Kidney capillary endothelial cell (primary cell): ENCODE data around the gene MIR17HG.

ENCODE experiments used
- DNase-seq: peaks from one replicate; pipeline ENCODE4 v3.0.0-alpha.2; 2018; ENCODE audit warnings: low spot score

Gene MIR17HG

DNA sequence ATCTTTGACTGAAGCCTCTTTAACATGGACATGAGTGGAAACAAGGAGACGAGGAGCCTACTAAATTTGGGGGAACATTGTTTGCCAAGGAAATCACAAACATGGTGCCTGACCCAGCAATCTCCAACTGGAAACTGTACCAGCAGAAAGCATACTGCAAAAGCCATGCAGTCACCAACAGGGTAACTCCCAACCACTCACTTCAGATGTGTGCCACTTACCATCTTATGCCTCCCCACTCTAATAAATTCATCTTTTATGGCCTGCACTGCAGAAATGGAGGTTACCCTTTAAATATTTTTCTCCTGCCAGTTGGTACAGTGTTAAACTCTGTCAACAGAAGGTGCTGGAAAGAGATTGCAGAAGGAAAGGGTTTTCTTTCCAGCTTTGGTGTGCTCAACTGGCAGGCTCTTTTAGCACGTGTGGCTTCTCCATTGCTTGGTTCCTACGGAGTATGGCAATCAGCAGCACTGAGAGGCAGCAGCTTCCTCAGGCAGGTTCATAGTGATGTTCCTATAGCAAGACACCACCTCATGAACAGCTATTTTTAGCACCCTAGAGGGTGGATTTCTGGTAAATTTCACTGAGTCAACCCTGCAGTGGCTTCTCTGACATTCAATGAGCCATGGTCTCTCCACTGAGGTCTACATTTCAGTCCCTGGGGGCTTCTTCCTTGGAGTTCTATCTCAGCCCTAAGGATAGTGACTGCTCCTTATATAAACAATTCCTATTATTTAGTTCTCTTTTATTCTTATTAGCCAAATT is 21.4 kb downstream of the MIR17HG start:
- DNase-seq = no peak

DNA sequence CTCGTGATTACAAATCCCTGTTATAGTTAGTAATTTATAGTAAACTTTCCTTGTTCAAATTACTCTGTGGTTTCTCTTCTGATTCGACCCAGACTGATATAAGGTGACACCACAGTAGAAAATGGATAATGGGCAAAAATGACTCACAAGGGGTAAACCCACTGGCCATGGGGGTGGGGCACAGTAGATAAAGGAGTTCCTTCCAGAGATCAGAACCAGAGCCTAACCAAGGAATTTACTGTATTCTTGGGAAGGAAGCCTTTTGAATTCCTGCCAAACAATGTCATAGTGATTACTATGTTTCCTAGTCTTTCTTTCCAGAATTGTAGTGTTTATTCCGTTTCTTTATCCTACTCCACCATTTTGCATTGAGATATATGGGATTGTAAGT is 21.9 kb downstream of the MIR17HG start:
- no peak for DNase-seq

DNA sequence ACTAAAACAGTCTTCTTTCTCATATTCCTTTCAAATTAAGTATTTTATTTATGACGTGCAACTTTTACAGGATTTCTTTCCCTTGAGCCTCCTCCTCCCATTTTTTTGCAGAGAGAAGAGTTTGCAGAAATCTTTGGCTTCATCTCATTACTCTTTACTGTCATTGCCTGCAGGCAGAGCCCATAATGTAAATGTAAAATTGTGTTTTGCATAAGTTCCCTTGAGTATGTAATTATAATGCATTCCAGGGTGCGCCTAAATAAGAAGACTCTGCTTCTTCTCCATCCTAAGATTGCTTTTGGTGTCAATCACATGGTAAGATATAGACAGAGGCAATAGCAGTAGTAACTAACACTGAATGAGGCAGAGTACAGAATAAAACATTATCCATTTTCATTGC is 23.0 kb downstream of the MIR17HG start:
- DNase-seq = no peak

DNA sequence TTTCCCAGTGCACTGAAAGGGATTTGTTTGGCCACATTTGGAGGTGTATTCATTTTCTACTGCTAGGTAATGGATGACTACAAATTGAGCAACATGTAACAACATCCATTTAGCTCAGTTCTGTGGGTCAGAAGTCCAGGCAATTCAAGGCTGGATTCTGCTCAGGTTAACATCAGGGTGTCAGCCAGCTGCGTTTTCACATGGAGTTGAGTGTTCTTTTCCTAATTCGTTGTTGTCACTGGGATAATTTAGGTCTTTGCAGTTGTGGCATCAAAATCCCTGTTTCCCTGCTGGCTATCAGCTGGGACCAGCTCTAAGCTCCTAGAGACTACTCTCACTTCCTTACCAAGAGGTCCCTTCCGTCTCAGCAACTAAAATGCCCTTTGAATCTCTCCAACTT is 25.4 kb downstream of the MIR17HG start:
- no peak for DNase-seq

DNA sequence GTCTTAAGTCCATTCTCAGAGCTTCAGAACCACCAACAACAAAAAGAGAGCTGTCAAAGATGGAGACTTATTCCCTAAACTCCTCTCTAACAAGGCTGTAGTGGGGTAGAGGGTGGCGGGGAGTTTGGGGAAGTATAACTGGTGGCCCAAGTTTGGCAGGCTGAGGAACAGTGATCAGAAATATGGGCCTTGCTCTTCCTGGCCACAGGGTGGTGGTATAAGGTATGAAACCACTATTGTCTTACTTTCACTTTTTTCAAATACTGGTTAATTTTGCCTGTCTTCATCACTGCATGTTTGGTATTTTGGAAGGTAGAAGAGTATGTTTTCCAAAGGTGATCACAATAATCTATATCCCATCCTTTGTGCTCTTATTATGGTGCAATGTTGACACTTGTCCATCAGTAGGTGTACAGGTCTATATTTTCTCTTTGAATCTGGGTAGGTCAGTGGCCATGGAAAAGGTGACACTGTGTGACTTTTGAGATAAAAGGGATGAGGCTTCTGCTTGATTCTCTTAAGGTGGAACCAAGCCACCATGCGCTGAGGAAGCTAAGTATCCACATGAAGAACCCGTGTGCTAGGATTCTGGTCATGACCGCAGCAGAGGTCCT is 27.7 kb downstream of the MIR17HG start:
- no peak for DNase-seq

DNA sequence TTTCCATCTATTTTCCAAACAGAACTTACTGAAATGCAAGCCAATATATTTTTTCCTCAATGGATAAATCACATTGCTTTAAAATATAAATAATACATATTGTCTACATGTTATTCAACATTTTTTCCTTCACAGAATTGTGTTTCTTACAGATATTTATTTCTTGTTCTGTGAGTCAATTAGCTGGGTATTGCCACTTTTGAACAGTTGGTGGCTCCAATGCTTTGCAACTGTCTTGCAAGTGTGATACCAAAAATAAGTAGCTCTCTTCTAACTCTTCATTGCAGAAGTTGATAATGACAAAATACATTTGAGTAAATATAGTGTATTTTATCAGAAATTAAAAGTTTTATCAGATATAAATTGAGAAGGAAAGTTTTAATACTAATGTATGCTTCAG is 33.9 kb downstream of the MIR17HG start:
- DNase-seq = no peak

DNA sequence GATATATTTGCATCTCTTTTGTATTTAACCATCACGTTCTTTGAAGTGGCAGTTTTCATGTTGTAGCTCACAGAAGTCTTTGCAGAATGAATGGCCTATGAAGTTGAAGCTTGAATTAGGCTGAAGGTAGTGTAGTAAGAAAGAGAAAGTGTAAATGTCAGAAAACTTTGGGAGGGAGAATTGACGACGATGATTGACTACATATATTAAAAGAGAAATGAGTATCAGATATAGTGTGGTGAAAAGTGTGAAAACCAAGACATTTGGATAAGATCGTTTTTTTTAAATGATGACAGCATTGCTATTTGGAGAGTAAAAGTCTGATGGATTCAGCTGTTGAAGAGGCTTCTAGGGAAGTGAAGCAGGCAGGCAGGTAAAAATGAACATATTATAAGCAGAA is 36.3 kb downstream of the MIR17HG start:
- DNase-seq = no peak

DNA sequence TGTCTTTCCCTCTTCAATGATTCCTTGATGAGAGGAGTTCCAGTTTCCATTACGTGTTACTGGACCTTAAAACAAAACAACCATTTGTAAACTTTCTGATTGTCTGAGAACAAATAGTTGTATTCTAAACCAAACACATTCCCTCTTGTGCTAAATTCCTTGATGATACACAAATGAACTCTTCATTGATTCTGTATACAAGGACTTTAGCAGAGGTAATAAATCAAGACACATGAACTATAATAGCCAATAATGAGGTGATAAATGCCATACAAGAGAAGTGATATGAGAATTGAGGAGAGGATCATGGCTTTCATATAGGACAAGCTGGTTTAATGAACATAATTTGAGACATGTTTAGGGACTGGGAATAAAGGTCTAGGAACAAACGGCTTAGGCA is 37.4 kb downstream of the MIR17HG start:
- no peak for DNase-seq

DNA sequence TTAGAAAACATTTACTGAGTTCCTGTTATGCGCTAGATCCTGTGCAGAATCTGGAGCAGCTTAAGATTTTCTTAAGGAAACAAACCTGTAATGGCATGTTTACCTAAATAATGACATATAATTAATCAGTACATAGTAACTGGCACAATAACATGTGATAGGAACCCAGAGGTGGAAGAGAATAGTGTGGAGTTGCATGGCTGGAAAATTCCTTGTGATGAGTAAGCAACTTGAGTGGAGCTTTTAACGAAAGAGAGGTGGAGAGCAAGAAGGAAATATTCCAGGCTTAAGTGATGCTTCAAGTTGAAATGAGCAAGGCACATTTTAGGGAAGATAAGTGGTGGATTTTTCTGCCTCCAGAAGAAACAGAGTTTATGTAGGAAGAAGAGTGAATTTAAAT is 41.7 kb downstream of the MIR17HG start:
- no peak for DNase-seq

DNA sequence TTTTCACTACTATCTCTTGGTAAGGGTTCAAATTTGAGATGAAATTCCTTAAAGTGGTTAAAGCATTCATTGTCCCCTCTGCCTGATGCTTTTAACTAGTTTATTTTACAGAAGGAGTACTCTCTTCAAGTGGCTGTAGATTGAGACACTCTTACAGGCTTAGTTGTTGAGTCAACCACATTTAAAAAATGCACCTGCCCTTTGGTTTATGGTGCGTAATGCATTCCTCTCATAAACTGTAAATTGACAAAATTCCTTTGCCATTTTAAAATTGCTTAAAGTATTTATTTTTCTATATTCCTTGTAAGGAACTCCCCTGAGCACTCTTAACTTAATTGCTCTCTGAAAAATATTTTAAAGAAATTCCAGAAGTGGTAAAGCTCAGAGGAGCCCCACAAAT is 50.1 kb downstream of the MIR17HG start:
- DNase-seq = no peak

DNA sequence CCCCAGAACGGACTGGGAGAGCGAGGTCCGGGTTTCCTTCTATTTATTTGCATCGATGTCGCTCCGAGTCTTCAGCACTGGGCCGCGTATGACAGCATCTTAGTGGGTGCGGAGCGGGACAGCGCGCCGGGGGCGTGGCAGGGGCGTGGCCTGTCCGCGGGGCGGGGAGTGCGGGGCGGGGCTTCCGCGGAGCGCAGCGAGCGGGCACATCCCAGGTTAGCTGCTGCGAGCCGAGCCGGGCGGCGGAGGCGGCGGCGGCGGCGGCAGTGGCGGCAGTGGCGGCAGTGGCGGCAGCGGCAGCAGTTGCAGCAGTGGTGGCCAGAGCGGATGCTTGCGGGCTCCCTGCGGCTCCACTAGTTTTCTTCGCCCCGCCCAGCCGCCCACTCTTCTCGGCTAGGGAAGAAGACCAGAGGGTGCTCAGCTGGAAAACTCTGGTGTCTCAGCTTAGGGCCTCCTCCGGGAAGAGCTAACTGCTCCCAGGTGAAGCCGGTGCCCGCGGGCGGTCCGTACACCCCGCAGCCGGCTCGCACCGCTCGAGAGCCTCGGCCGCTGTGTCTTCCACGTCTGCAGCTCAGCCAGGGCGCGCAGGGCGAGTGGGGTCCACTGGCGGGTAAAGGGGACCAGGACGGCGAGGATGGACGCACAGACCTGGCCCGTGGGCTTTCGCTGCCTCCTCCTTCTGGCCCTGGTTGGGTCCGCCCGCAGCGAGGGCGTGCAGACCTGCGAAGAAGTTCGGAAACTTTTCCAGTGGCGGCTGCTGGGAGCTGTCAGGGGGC is 51.1 kb downstream of the MIR17HG start, which contains the start of gene GPC5:
Gene GPC5 (plus strand): TSS at position 209 of the 776 bp plus-strand sequence.
- DNase-seq = peak; percentile 58

DNA sequence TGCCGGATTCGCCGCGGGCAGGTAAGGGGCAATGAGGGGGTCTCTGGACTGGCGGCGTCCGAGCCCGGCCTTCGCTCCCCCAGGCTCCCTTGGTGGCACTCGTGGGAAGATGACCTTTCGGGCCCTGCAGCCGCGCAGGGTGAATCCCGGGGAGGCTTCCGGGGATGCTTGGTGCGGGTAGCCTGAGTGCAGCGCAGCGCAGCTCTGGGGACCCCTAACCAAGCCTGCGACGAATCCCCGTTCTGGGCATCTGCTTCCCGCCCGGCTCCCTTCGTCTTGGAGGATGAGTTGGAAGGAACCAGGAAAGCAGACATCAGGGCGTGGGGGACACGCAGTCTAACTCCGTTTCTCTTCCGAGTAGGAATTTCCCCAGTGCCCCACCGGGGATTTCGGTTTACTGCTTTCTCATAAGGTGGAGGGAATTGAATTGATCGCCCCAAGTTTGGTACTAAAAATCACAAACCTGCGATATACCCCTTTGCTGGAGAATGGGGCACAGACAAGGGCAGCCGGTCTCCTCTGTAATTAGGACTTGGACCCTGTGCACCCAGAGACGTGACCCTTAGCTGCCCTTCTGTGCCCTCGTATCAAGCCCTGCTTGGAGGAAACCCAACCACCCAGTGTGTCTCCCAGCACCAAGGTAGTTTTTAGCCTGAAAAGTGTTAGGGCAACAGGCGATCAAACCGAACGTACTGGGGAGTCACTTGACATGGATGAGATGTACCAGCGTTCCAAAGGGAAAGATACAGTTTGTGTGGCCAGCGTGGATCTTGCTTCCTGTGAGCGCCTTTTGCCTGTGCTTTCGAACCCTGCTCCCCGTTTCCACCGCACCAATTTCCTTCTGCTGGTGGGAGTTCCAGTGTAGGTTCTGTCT is 51.9 kb downstream of the MIR17HG start:
- DNase-seq = no peak

DNA sequence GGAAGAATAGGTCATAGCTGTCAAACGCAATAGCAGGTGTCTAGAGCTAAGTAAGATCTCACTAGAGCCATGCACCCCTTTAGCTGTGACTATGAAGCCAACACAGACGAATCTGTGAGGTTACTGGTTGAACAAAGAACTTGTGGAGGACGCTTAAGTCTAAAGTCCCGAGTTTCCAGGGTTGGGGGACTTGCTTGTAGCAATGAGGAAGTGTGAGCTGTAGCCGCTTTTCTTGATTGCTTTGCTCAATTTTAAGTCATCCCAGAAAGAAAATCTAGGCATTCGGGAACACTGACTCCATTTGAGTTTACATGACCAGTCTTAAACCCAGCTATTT is 52.5 kb downstream of the MIR17HG start:
- no peak for DNase-seq

DNA sequence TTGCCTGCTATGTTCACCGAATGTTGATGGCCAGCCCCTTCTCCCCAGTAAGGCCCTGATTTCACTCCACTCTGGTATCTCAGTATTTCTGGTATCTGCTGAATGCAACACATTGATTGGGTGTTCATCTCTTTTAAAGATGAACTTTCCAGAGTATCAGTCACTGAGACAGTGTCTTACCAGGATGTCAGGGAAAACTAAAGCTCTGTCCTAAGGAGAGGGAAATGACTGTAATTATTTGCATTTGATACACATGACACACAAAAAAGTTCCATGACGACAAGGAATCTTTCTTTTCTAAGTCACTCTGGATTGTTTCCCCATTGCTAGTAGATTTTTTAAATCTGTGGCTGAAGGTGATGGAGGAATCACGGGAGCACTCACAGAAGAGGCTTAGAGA is 53.2 kb downstream of the MIR17HG start:
- no peak for DNase-seq

DNA sequence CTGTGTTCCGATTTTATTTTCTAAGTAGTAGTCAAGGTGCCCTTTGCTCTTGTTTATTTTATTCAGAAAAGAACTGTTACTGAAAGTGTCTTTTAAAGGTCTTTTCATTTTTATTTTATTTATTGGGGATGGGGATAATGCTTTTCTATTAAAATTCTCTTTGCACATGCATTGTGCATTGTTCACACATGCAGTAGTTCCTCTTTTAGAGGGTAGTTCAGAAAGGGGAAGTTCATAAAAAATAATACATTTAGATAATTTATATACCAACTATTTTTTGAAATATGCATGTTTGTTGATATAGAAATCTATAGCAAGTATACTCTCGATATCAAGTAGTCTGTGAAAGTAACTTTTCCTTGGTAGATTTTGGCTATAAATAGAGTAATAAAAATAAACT is 54.4 kb downstream of the MIR17HG start:
- DNase-seq = no peak
